NCI-H748 treated with DMSO at 0.1 percent for 48 hours (cell line): Measurements from ENCODE around the gene JUP.

Experiments
- DNase-seq: peaks from one replicate; lab custom pipeline; 2025; lab: John Stamatoyannopoulos, UW

Gene JUP

DNA sequence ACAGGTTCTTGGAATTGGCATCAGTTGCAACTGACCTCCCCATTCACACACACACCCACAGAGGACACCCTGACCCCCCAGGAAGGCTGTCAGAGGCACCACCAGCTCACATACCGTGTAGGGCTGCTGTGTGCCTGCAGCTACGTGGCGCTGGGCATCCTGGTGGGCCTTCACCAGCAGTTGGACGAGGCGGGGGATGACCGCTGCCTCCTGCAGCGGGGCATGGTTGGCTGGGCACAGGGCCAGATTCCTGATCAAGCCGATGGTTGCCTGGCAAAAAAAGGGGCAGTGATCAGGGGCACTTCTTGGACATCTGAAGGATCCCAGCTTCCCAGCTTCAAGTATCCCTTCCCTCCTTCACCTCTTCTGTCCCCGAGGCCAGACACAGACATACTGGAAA lies 27.9 kb downstream of the JUP start:
- no peak for DNase-seq

- no peak for DNase-seq
Observed at GRCh38 chr17:41754066-41754465, 32.4 kb downstream of the JUP start.

DNA sequence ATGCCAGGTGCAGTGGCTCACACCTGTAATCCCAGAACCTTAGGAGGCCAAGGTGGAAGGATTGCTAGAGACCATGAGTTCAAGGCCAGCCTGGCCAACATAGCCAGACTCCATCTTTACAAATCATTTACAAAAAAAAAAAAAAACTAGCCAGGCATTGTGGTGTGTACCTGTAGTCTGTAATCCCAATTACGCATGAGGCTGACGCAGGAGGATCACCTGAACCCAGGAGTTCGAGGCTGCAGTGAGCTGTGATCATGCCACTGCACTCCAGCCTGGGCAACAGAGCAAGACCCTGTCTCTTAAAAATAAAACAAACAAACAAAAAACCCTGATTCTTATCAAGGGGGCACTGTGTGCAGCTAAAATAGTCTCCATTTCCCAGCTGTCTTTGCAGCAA lies 35.2 kb downstream of the JUP start:
- no peak for DNase-seq

GRCh38 chr17:41750862-41751261 lies 35.6 kb downstream of the JUP start:
- DNase-seq = no peak

GRCh38 chr17:41748275-41748674 lies 38.2 kb downstream of the JUP start:
- no peak for DNase-seq

DNA sequence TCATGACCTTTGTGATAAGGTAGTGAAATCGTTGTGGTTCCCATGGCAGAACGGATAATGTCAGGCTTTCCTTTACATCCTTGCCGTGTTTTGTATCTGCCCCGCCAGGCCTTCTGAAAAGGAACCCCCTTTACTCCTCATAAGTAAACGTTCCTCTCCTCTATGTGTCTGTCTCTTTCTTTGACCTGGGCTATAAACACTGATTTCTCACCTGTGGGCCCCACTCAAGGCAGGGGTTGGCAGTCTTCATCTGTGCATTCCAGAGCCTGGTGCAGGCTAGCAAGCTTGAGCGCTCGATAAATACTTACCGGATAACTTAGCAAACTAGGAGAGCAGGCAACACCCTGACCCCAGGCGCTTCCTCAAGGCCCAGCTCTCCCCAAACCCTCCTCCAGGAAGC lies 44.8 kb downstream of the JUP start:
- no peak for DNase-seq

DNA sequence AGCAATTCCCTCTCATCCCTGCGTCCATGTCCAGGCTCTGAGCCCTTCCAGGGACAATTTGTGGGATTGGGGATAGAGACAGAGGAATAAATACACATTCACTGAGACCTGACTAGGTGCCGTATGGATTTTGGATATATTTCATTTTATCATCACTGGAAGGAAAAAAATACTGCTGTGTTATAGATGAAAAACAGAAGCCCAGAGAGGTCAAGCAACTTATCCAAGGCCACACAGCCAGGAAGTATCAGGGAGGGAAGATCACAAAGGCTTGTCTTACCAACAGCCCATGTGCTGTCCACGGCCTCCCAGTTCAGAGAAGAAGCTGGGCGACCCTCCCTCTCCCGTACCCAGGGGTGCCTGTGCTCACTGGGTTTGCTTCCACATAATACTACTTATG lies 46.0 kb downstream of the JUP start:
- DNase-seq = no peak

- no peak for DNase-seq
Observed at GRCh38 chr17:41739661-41740352, 46.7 kb downstream of the JUP start.

- no peak for DNase-seq
Observed at GRCh38 chr17:41738801-41739112, 47.8 kb downstream of the JUP start.

GRCh38 chr17:41738077-41738800 lies 48.3 kb downstream of the JUP start:
- DNase-seq = peak; percentile 60

GRCh38 chr17:41737680-41738023 lies 48.9 kb downstream of the JUP start:
- DNase-seq = no peak

GRCh38 chr17:41736983-41737679 lies 49.4 kb downstream of the JUP start:
- no peak for DNase-seq

DNA sequence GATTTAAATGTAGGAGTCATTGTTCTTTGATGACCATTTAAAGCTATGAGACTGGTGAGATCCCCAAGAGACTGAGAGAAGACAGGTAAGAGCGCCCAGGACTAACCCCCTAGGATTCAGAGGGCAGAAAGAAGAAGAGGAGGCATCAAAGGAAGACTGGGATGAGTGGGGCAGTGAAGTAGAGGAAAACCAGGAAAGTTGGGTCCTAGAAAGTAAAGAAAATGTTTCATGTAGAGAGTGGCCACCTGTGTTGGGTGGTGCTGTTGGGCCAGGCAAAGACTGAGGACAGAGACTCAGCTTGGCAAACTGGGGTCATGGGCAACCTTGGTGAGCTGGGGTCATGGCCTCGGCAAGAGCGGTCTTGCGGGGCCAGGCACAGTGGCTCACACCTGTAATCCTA lies 50.8 kb downstream of the JUP start:
- no peak for DNase-seq

DNA sequence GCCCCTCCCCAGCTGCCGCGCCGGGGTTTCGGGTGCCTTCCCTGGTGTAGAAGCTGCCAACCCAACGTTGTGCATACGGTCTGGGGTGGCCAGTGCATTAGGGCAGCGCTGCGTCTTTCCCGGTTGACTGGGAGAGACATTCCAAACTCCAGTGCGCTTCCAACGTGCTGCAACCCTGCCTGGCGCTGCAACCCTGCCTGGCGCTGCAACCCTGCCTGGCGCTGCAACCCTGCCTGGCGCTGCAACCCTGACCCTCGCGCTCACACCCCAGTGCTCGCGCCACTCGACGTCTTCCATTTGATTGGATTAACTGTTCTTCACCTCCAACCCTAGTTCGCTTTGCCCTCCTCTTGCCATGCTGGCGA lies 51.6 kb downstream of the JUP start:
- no peak for DNase-seq

GRCh38 chr17:41734139-41734948 lies 52.2 kb downstream of the JUP start, which contains the start of gene HAP1:
HAP1 (minus strand) TSS chr17:41734643; CDS start chr17:41734634, 9 bp downstream.
- DNase-seq = peak; percentile 13

- no peak for DNase-seq
Observed at GRCh38 chr17:41733348-41734138, 53.0 kb downstream of the JUP start.

DNA sequence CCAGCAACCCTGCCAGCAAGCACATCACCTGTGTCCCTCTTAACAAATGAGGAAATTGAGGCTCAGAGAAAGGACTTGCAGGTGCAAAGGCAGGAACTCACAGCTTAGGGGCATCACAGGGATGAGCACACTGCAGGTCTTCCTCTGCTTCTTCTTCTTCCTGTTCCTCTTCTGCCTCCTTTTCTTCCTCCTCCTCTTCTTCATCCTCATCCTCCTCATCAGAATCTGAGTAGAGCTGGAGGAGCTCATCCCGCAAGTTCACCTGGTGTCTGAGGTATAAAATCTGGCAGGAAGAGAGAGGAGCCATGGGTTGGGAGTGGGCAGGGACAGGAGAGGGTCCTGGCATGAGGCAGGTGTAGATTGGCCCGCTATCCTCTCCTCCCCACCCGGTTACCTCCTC lies 54.7 kb downstream of the JUP start:
- no peak for DNase-seq

DNA sequence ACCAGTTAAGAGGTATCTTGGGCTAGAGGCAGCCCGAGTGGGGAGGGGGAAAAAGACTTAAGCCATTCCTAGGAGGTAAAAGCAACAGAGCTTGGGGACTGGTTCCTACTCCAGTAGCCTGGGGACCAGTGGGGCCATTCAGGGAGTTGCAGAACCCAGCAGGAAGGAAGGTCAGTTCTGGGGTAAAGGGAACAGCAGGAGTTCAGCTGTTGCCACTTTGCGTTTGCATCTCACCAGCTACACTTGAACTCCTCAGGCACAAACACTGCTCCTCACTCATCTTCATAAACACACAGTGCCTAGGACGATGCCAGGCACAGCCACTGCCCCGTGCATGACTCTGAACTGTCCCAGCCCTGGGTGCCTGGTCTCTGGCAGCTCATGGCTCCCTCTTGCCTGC lies 56.0 kb downstream of the JUP start:
- DNase-seq = no peak

GRCh38 chr17:41728056-41728455 lies 58.5 kb downstream of the JUP start:
- no peak for DNase-seq

- DNase-seq = no peak
Observed at GRCh38 chr17:41725134-41725533, 61.4 kb downstream of the JUP start.

DNA sequence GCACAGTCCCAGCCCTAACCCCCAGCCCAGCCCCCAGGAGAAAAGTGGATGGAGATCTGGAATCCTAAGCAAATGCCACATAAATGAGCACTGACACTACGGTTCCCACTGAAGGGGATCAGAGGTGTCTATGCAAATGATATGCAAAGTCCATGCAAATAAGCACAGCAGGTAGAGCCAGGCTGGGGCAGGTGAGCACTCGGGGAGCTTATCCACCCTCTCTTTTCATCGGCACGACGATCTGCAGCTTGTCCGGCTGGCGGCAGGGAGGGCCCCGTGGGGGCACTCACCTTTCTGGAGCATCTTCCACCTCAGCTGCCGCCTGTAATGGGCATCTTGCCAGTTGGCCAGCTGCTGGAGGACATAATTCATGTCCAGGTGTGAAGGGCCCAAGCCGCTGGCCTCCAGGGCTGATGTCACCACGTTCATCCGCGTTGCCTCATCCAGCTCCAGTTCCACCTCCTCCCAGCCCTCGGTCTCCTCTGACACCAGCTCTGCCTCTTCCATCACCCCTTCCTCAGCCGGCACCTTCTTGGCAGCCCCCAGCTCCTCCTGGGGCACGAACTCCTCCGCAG lies 61.9 kb downstream of the JUP start:
- no peak for DNase-seq
